ENCODE results near the gene BPGM. TPM values are rescaled to one million over a fixed set of nuclear protein-coding genes. Genes with fewer than 3 reads are reported as not detected.

Gene BPGM
- total RNA-seq, 1 donor from 2014 or later = 17.7 TPM

GRCh38 chr7:134692344-134692705 is 45.7 kb downstream of the BPGM start:
- no peak for TF ChIP-seq CTCF (IDR thresholded peaks at IDR 0.05; ENCODE audit: unreplicated experiment)
- Mint-ChIP-seq H3K9me3 (ENCODE audit: unreplicated experiment) (no peaks in the 10 kb centered on the region), H3K4me1 (ENCODE audit: unreplicated experiment) (peaks cover 11% of the 10 kb centered on the region), H3K27ac (ENCODE audit: unreplicated experiment) (no peak overlapping the region), H3K4me3 (ENCODE audit: unreplicated experiment) (no peak overlapping the region), H3K36me3 (ENCODE audit: low read depth, unreplicated experiment) (no peaks in the 10 kb centered on the region), H3K27me3 (ENCODE audit: unreplicated experiment) (no peaks in the 10 kb centered on the region)
- no peak for DNase-seq (ENCODE audit: low spot score)

- Mint-ChIP-seq H3K9me3 (ENCODE audit: unreplicated experiment) (no peaks in the 10 kb centered on the region), H3K27ac (ENCODE audit: unreplicated experiment) (no peak overlapping the region), H3K4me3 (ENCODE audit: unreplicated experiment) (no peak overlapping the region)
Measured at GRCh38 chr7:134693256-134693655, 46.6 kb downstream of the BPGM start.

GRCh38 chr7:134694299-134694698 is 47.6 kb downstream of the BPGM start:
- peaks cover 11% of the 10 kb centered on the region for H3K4me1 Mint-ChIP-seq (ENCODE audit: unreplicated experiment)
- H3K36me3 Mint-ChIP-seq (ENCODE audit: low read depth, unreplicated experiment) = no peaks in the 10 kb centered on the region
- peak; percentile 51 for TF ChIP-seq CTCF (IDR thresholded peaks at IDR 0.05; ENCODE audit: unreplicated experiment)
- no peak overlapping the region for H3K4me3 Mint-ChIP-seq (ENCODE audit: unreplicated experiment)
- H3K27me3 Mint-ChIP-seq (ENCODE audit: unreplicated experiment) = no peaks in the 10 kb centered on the region
- H3K27ac Mint-ChIP-seq (ENCODE audit: unreplicated experiment) = no peak overlapping the region
- DNase-seq (ENCODE audit: low spot score) = peak; percentile 35
- H3K9me3 Mint-ChIP-seq (ENCODE audit: unreplicated experiment) = no peaks in the 10 kb centered on the region

More at GRCh38 chr7:134693256-134693655, 46.6 kb downstream of the BPGM start:
- TF ChIP-seq CTCF (IDR thresholded peaks at IDR 0.05; ENCODE audit: unreplicated experiment) = no peak
- Mint-ChIP-seq H3K27me3 (ENCODE audit: unreplicated experiment) (no peaks in the 10 kb centered on the region), H3K36me3 (ENCODE audit: low read depth, unreplicated experiment) (no peaks in the 10 kb centered on the region), H3K4me1 (ENCODE audit: unreplicated experiment) (peaks cover 11% of the 10 kb centered on the region)
- DNase-seq (ENCODE audit: low spot score) = no peak

GRCh38 chr7:134694767-134695166 is 48.1 kb downstream of the BPGM start:
- Mint-ChIP-seq H3K27ac (ENCODE audit: unreplicated experiment) (no peak overlapping the region), H3K4me1 (ENCODE audit: unreplicated experiment) (peaks cover 11% of the 10 kb centered on the region), H3K36me3 (ENCODE audit: low read depth, unreplicated experiment) (no peaks in the 10 kb centered on the region), H3K4me3 (ENCODE audit: unreplicated experiment) (no peak overlapping the region), H3K9me3 (ENCODE audit: unreplicated experiment) (no peaks in the 10 kb centered on the region), H3K27me3 (ENCODE audit: unreplicated experiment) (no peaks in the 10 kb centered on the region)
- DNase-seq (ENCODE audit: low spot score) = no peak
- TF ChIP-seq CTCF (IDR thresholded peaks at IDR 0.05; ENCODE audit: unreplicated experiment) = no peak

GRCh38 chr7:134695321-134695860 is 48.7 kb downstream of the BPGM start:
- Mint-ChIP-seq H3K27ac (ENCODE audit: unreplicated experiment) (no peak overlapping the region), H3K9me3 (ENCODE audit: unreplicated experiment) (no peaks in the 10 kb centered on the region), H3K4me3 (ENCODE audit: unreplicated experiment) (no peak overlapping the region), H3K36me3 (ENCODE audit: low read depth, unreplicated experiment) (no peaks in the 10 kb centered on the region), H3K27me3 (ENCODE audit: unreplicated experiment) (no peaks in the 10 kb centered on the region), H3K4me1 (ENCODE audit: unreplicated experiment) (peaks cover 9% of the 10 kb centered on the region)
- no peak for DNase-seq (ENCODE audit: low spot score)
- TF ChIP-seq CTCF (IDR thresholded peaks at IDR 0.05; ENCODE audit: unreplicated experiment) = no peak

All from endothelial cell (in vitro differentiated cells).